ENCODE results near the gene PPFIA1. TPM values are rescaled to one million over a fixed set of nuclear protein-coding genes. Genes with fewer than 3 reads are reported as not detected.

PPFIA1 gene
- total and polyA plus RNA-seq, 2 of the 13 experiments (the other 11 are each of a cell fraction or from before 2014, with no cell fraction given) = 29.9 to 45.2 TPM

- in situ Hi-C loops (cut with HindIII; ENCODE audit: extremely low pct_ligation_motif_present, low pct_unique_long_range_greater_than_20kb) = no loop called here
- 93% methylated on average over 7 of the region's 7 CpGs for WGBS (ENCODE audit: low lambda C conversion rate)
- H3K27ac ChIP-seq (ENCODE audit: extremely low read length, insufficient read depth, low read length) = no peak overlapping the region
- BruUV-seq (replicated peaks) = no TSS peak
- TF ChIP-seq ZNF746 (CRISPR knock-in tag; IDR thresholded peaks at IDR 0.05) (no peak), KIAA2018 (CRISPR knock-in tag; IDR thresholded peaks at IDR 0.05; ENCODE audit: borderline replicate concordance) (no peak), ZNF7 (CRISPR knock-in tag; IDR thresholded peaks at IDR 0.05) (no peak), TEAD3 (CRISPR knock-in tag; optimal IDR thresholded peaks at IDR 0.05; ENCODE audit: borderline replicate concordance) (no peak), MTF2 (CRISPR knock-in tag; IDR thresholded peaks at IDR 0.05; ENCODE audit: borderline replicate concordance) (no peak), SP4 (CRISPR knock-in tag; IDR thresholded peaks at IDR 0.05) (no peak), PRMT3 (CRISPR knock-in tag; IDR thresholded peaks at IDR 0.05; ENCODE audit: borderline replicate concordance, low read depth) (no peak), ZSCAN25 (CRISPR knock-in tag; IDR thresholded peaks at IDR 0.05) (no peak), HMGXB4 (CRISPR knock-in tag; IDR thresholded peaks at IDR 0.05; ENCODE audit: borderline replicate concordance in 1 of 2, low read depth in 1 of 2) (no peak), ZNF607 (CRISPR knock-in tag; IDR thresholded peaks at IDR 0.05; ENCODE audit: borderline replicate concordance) (no peak), GLI4 (CRISPR knock-in tag; IDR thresholded peaks at IDR 0.05; ENCODE audit: borderline replicate concordance) (no peak), KDM5B (CRISPR knock-in tag; IDR thresholded peaks at IDR 0.05; ENCODE audit: borderline replicate concordance) (no peak)
- TF ChIP-seq, protein P1, sequence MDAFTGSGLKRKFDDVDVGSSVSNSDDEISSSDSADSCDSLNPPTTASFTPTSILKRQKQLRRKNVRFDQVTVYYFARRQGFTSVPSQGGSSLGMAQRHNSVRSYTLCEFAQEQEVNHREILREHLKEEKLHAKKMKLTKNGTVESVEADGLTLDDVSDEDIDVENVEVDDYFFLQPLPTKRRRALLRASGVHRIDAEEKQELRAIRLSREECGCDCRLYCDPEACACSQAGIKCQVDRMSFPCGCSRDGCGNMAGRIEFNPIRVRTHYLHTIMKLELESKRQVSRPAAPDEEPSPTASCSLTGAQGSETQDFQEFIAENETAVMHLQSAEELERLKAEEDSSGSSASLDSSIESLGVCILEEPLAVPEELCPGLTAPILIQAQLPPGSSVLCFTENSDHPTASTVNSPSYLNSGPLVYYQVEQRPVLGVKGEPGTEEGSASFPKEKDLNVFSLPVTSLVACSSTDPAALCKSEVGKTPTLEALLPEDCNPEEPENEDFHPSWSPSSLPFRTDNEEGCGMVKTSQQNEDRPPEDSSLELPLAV (CRISPR knock-in tag; conservative IDR thresholded peaks at IDR 0.05; ENCODE audit: low read depth) = no peak
- no peak overlapping the region for H3K4me2 ChIP-seq (ENCODE audit: low read depth, low read length)
- no peak for DNase-seq (ENCODE audit: low spot score)
- no peaks in the 10 kb centered on the region for H3K4me1 ChIP-seq (ENCODE audit: insufficient read depth, low read length)
- FAIRE-seq = no peak
- H3K36me3 ChIP-seq (replicated peaks in 1 of 2; ENCODE audit: control insufficient read depth in 1 of 2, insufficient read depth in 2 of 2, low read length in 2 of 2) = peaks cover 43 to 78% of the 10 kb centered on the region in 2 experiments
- no peak overlapping the region for H2AFZ ChIP-seq (ENCODE audit: low read length)
- no peaks in the 10 kb centered on the region for H3K79me2 ChIP-seq (ENCODE audit: insufficient read depth, low read length)
- CTCF ChIA-PET (ENCODE audit: low intra/inter-chr PET ratio, low total read pairs) = no interaction called here
- H3K9me3 ChIP-seq (ENCODE audit: low read length) = no peaks in the 10 kb centered on the region
- ATAC-seq = no peak
- POLR2A ChIA-PET = no interaction called here
- H3K9ac ChIP-seq (ENCODE audit: insufficient read depth, low read depth, low read length) = no peak overlapping the region
- intact Hi-C loops (cut with micrococcal nuclease; ENCODE audit: unreplicated experiment) = no loop called here
- H4K20me1 ChIP-seq (ENCODE audit: insufficient read depth, low read length) = no peaks in the 10 kb centered on the region
- no peak overlapping the region for H3K4me3 ChIP-seq (replicated peaks in 1 of 3; ENCODE audit: insufficient read depth in 1 of 3, low read depth in 2 of 3, low read length in 3 of 3)
- no peaks in the 10 kb centered on the region for H3K27me3 ChIP-seq (ENCODE audit: control insufficient read depth in 1 of 2, insufficient read depth in 2 of 2, low read length in 2 of 2)
Measured at GRCh38 chr11:70335511-70335910, 65.0 kb downstream of the PPFIA1 start.

Data from HepG2 (cell line).